NCI-H460 (cell line): ENCODE results near the gene LRP1B. TPM values are rescaled to one million over a fixed set of nuclear protein-coding genes. Genes with fewer than 3 reads are reported as not detected.
"Not testable (repeated sequence)": the region's sequence is repeated elsewhere in the genome, so short reads cannot be mapped to it uniquely, and the experiment has no call there.

Source experiments
- DNase-seq: peaks from one replicate; pipeline ENCODE4 v3.0.0-alpha.2; 2016; ENCODE audit warnings: low read depth; ENCODE audit errors: extremely low read depth
- total RNA-seq: library from RNA; depleted of rRNA; stranded (reverse); fragments of >200 nt; shearing (Covaris generic); gene quantifications from 2 replicates; pipeline ENCODE4 v1.2.3, GENCODE V29; 2014

Gene LRP1B
- total RNA-seq, 1 experiment from 2014 or later = 4.0 TPM

DNA sequence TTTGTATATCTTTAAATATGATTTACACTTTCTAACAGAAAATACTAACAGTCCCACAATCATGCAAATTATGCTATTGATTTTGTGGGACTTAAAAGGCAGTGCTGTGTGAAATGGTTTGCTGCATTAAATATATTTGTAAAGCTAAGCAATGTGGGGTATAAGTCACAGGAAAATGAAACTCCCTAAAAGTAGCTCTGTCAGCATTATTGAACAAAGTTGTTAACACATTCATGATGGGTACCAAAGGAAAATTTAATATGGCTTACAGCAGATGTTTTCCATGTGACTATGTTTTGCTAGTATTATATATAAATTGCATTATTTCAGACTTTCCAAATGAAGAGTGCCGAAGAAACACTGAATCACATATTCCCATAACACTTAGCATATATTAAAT, 1450.0 kb downstream of the LRP1B start:
- no peak for DNase-seq

DNA sequence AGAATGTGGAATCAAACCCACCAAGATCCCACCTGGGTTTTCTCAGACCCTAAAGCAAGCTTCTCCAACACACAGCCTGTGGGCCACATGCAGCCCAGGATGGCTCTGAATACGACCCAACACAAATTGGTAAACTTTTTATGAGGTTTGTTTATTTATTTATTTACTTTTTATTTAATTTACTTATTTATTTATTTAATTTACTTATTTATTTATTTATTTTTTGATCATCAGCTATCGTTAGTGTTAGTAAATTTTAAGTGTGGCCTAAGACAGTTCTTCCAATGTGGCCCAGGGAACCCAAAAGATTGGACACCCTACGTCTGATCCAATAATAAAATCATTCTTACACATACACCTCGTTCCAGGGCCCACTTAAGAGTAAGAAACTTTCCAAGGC, 1451.1 kb downstream of the LRP1B start:
- DNase-seq = no peak

DNA sequence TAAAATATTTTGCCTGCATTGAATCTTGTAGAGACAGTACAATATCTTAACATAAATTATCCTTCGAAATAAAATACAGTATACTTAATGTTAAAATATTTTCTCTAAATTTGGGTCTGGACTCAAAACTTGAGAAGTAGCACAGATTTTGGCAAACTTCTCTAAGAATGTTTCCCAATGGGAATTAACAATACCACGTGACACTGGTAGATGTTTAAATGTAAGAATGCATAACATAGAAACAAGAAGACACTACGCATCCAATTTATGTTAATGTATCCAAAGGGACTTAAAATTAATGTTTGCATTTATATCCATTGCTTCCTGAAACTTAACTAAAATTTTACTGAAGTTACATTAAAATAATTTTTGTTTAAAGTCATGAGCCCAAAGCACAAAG, 1460.9 kb downstream of the LRP1B start:
- no peak for DNase-seq

DNA sequence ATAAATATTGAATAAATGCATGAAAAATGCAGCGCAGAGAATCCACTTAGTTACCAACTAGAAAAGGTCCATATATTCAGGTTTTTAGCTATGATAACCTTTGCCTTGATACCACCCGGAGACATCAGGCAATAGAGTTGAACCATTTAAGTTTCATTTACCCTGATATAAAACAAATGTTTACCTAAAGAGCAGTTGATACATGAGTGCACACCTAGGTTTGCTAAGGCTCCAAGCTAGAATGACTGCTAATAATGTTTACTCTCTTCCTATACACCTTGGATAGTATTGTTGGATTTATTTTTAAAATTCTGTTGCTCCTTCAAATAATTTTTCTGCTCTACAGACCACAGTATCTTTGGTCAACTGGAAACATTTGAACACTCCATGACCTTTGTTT, 1463.6 kb downstream of the LRP1B start:
- DNase-seq = no peak

DNA sequence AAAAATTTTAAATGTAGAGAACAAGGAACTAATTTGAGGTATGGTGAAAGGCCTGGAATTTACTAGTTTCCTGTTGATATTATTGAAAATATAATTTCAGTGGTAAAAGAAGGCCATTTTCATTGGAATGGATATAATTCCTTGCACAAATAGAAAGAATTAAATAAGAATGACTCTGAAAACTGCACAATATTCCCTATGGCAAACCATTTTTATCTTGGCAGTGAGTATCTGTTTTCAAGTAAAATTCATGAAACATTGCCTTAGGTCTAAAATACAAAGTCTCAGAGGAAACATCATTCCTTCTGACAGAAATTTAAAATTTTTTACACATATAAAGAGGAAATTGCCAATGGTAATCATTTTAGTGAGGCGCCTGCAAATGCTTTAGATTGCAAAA, 1468.3 kb downstream of the LRP1B start:
- no peak for DNase-seq

DNA sequence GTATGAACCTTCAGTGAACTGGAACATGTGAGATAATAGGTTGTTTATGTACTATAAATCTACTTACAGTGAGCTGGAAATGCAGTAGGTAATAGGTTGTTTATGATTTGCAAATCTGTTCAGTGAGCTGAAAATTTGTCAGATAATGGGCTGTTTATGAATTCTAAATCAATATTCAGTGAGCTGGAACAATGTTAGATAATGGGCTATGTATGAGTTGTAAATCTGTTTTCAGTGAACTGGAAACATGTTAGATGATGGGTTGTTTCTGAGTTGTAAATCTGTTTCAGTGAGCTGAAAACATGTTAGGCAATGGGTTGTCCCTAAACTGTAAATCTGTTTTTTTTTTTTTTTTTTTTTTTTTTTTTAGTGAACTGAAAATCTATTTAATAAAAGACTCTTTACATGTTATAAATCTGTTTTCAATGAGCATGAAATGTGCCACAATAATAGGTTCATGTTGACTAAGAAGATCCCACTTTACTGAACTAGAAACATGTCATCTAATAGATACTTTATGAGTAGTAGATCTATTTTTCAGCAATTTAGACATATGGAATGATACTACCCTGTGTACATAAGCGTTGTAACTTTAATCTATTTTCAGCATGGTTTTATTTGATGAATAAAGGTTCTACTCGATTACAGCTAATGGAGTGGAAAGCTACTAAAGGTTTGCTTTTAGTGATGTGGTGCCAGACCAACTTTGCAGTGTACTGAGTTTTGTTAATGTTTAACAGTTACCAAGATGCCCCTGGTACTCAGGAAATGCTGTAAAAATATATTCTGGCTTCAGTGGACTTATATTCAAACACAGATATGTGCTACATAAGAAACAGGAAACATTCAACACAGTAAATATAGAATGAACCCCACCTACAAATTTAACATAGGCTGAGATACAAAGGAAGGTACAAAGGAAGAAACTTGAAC, 1471.8 kb downstream of the LRP1B start:
- no peak for DNase-seq

DNA sequence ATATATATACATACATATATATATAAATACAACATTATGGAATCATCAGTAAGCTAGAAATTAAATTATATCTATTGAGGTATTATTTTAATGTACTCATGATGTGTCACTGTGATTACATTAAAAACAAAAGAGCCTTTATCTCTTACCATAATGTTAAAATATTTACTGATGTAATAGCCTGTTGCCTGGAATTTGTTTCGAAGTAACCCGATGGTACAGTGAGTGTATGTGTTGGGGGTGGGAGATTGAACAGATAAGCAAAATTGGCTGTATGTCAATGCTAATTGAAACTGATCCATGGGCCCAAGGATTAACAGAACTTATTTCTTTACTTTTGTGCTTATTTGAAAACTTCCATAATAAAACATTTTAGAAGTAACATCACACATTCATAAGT, 1473.2 kb downstream of the LRP1B start:
- peak; percentile 24 for DNase-seq

DNA sequence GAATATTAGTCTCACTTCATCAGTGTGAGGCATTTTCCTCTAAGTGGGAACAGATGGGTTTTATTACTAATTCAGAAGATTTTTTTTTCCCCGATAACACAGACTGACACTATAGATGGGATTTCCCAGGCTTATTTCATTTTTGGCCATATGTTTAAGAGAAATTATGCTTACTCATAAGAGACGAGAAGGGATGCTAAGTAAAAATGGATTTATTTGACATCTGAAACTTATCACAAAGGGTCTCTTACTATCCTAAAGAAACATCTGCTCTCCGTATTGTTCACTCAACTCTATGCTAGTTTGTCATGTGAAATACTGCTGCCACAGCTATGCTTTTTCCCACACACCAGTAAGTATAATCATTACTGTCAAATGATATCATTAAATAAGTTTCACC, 1476.3 kb downstream of the LRP1B start:
- no peak for DNase-seq

DNA sequence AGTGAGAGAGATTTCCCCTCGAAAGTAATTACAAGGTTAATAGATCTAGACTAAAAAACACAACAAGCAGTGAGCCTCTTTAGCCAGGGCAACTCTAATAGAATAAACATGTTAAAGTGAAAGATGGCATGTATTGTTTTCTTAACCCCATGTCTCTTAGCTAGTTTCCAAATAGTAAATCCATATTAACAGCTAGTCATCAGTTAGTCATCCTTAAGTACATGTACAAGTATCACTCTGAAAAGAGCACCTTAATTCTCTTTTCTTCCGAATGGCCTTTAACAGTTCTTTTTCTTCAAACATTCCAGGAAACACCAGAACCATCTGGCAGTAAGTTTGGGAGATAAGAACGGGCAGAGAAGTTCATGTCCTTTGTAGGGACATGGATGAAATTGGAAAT, 1480.0 kb downstream of the LRP1B start:
- DNase-seq = peak; percentile 22

DNA sequence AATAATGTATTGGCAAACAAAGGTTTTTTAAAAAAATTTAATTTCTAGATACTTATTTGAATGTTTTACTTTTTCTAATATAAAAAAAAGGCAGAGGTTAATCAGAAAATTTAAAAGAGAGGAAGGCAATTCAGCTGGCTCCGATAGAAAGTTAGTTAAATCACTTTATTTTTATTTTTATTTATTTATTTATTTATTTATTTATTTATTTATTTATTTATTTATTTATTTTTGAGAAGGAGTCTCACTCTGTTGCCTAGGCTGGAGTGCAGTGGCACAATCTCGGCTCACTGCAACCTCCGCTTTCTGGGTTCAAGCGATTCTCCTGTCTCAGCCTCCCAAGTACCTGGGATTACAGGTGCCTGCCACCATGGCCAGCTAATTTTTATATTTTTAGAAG, 1480.7 kb downstream of the LRP1B start:
- not testable (repeated sequence) for DNase-seq

DNA sequence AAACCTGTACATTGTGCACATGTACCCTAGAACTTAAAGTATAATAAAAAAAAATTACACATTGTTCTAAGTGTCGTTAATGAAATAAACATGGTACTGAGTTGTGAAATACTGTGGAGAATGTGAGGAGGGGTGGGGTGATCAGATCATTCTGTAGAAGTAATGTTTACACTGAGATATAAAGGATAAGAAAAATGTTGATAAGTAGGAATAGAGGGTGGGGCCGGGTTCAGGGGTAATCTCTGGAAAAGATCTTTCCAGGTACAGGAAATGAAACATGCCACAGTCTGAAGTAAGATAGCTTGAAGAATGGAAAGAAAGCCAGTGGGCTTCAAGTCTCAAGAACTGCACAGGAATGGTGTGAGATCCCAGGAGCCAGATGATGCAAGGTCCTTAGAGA, 1482.4 kb downstream of the LRP1B start:
- no peak for DNase-seq

DNA sequence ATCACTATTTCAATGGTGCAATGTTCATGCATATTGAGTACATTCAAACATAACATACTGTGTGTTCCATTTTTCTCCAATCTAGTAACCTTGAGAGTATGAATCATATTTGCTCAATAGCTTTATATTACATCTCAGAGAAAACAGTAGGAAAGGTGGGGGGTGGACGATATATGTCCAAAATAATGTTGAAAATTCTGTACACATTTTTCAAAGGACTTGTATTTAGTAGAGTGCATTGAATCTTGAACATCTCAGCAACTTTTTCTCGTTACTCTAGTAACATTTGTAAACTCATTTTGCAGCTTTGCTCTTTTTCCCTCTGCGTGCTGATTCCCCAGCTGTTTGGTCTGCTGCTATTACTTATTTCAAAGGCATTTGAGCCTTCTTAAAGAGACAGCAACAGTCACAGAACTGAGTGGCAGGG, 1487.0 kb downstream of the LRP1B start:
- no peak for DNase-seq

DNA sequence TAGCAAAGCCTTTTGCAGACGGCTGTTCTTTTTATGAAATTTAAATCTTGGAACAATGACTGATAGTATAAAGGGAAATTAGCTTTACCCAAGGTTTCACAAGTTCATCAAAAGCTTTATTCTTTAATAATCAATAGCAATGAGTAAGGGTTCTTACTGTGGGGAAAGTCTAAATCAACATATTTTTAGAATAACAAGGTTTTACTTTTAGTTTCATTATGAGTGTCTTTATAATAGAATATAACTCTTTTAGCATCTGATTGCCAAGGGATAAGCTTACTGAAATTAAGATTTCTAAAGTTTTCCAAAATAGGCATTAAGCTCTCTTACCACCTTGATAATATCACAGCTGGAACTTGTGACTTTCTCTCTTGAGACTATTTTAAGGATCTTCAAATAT, 1489.7 kb downstream of the LRP1B start:
- DNase-seq = no peak

DNA sequence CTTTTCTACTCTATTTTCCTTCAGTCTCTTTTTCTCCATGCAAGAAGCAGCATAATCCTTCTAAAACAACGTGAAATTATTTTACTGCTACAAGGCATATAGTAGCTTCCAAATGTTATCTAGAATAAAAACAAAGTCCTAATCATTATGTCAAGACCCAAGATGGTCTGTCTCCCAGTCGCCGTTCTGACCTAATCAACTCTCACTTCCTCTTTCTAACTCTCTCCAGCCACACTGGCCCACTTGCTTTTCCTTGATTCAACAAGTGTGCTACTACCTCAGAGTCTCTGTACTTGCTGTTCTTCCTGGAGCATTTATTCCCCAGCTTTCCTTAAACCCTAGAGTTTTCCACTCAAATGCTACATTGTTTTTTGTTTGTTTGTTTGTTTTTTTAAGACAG, 1491.2 kb downstream of the LRP1B start:
- no peak for DNase-seq

DNA sequence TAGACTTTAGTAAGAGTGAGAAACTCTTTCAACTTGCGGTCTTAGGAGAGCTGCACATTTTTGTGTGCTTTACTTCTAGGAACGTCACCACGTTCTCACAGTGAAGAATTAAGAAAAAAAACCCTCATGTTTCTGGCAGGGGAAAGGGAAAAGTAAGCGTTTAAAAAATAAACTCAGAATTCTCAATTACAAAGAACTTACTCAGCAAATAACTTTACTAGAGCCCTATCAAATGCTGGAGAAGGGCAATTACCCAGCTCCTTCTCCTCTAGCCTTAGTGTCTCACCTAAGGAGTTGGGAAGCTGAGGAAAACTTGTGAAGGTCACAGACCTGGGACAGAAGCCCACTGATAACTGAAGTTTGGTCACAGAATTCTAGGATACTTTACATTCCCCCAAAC, 1500.3 kb downstream of the LRP1B start:
- DNase-seq = no peak

DNA sequence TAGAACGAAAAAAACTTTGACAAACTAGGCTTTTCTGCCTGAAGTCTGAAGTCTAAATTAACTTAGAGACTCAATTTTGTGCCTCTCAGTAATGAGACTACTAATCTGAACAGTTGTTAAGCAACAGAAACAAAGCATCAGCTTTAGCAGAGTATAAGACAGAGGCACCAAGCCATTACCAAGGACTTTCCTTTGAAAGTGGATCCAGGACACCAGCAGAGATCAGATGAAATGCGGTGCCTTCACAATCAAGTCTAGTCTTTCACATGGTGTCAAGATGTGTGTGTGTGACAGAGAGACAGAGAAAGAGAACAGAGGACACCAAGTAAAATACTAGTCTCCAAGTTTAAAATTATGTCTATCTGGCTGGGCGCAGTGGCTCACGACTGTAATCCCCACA, 1502.9 kb downstream of the LRP1B start:
- no peak for DNase-seq

DNA sequence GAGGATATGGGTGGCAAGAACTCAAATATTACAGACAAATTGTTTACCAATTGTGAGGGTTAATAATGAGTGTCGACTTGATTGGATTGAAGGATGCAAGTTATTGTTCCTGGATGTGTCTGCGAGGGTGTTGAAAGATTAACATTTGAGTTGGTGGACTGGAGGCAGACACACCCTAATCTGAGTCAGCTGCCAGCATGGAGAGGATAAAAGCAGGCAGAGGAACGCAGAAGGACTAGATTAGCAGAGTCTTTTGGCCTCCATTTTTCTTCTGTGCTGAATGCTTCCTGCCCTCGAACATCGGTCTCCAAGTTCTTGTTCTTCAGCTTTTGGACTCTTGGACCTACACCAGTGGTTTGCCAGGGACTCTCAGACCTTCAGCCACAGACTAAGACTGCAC, 1503.7 kb downstream of the LRP1B start:
- no peak for DNase-seq

DNA sequence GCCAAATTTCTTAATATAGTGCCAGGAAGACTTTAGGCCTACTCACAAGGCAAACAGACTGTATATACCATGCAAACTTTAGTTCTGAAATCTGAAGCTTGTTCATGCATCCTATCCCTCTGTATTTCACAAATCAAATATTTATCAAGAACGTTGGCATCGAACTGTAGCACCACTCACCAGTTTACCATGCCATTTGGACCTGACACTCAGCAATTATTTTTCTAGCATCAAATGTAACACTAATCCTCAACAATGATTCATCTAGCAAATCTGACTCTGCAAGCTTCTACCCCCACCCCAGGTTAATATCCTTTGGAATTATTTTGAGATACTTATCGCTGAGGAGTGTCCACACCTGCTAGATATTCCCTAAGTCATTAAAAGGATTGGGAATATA, 1506.6 kb downstream of the LRP1B start:
- peak; percentile 6 for DNase-seq

DNA sequence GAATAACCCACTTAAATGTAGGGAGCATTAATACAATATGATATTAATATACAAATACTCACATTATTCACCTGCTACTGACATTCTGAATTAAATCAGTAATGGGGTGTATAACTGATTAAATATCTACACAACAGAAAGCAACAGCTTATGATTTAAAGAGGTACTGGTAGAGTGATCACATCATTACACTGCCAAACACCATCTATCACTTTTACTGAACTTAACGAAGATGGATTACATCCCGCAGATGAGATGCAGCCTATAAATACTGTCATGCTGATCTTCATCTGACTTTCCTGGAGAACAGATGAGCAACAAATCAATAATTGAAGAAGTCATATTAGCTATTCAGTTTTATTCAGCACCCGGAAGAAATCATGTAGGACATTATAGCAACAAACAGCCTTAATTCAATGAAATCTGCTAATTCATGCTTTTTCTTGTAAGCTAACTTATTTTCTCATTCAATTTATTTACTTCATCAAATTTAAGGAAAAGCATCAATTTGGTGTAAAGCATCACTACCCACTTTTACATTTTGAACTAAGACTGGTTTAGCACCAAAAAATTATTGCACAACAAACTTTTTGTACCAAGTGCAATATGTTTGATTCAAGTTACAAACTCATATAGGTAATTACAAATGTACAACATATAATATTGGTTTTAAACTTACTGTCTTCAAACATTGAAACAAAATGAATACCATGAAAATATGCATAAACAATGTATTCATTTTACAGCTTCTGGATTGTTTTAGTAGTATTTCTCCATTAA, 1509.0 kb downstream of the LRP1B start:
- no peak for DNase-seq

DNA sequence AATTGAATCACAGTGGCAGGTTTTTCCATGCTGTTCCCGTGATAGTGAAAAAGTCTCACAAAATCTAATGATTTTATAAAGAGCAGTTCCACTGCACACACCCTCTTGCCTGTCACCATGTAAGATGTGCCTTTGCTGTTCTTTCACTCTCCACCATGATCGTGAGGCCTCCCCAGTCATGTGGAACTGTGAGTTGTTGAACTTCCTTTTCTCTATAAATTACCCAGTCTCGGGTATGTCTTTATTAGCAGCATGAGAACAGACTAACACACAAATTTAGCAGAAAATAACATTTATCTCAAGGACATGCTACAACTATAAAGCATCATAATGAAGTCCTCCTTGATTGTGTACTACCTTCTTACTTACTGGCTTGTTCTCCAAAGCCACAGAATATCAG, 1526.0 kb downstream of the LRP1B start:
- DNase-seq = no peak

DNA sequence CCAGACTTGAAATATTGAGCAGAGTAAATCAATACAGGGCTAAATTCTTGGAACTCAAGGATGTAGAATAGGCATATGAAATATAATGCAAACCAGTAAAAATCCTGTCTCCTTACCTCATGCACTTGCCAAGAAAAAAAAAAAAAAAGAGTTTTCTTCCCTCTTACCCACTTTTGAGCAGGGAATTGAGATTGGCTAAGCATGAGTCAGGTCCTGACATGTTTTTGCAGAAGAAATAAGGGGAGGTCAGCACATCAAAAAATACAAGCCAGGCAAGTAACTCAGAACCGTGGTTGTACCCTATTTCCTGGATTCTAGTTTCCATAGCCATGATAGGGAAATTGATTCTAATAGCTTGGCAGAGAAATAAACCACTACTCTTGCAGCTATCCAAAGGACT, 1526.7 kb downstream of the LRP1B start:
- DNase-seq = no peak

DNA sequence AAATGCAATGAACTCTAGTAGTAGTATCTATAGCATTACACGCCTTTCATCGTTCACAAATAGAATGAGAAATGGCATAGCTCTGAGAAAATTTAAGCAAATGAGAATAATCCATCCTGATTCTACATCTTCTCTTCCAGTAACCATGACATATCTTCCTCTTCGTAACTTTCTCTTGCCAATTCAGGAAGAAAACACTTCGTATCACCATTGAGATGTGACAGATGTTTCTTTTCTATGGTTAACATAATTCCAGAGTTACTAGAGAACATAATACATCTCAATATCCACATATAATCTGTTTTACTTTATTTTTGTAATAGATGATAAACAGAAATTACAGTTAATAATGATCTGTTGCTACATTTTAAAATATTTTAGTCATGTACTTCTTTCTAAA, 1527.4 kb downstream of the LRP1B start:
- DNase-seq = no peak
